Vagina (tissue), 2 donors: ENCODE data around the gene MAP1LC3B.

Experiments
- POLR2A ChIP-seq, 2 donors: fragments of 450-650 bp; IDR thresholded peaks; one replicate each; pipeline ENCODE4 v1.6.1; 2017; ENCODE audit warnings: antibody characterized with exemption in 2 of 2, mild to moderate bottlenecking in 2 of 2, moderate library complexity in 2 of 2
- TF ChIP-seq, protein P1 (sequence below), 3 experiments: fragments of 450-650 bp in 2 of 3; fragments of 200-600 bp in 1 of 3; sonication (generic) in 1 of 3; IDR thresholded peaks; one replicate each; pipeline ENCODE4 v1.5.1; 2017 to 2019; ENCODE audit warnings: antibody characterized with exemption in 3 of 3, mild to moderate bottlenecking in 2 of 3, moderate library complexity in 2 of 3

DNA sequence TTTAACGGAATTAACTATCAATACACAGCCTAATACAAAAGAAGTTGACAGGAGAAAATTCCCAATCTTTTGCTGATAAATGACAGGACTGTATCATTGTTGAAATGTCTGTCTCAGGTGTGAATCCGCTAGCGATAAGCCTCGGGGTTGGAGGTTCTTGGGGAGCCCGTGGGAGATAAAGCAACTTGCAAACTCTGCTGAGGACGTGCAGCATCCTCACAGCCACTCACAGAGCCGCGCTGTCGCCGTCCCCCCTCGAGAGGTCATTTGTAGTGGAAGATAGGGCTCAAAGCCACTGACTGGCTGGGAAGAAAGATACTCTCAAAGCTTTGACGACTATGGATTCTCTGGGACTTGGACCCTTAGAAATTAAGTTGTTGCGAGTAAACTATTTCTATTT lies 17.0 kb downstream of the MAP1LC3B start:
- TF ChIP-seq POLR2A (IDR thresholded peaks at IDR 0.05): no peak
- TF ChIP-seq, protein P1, sequence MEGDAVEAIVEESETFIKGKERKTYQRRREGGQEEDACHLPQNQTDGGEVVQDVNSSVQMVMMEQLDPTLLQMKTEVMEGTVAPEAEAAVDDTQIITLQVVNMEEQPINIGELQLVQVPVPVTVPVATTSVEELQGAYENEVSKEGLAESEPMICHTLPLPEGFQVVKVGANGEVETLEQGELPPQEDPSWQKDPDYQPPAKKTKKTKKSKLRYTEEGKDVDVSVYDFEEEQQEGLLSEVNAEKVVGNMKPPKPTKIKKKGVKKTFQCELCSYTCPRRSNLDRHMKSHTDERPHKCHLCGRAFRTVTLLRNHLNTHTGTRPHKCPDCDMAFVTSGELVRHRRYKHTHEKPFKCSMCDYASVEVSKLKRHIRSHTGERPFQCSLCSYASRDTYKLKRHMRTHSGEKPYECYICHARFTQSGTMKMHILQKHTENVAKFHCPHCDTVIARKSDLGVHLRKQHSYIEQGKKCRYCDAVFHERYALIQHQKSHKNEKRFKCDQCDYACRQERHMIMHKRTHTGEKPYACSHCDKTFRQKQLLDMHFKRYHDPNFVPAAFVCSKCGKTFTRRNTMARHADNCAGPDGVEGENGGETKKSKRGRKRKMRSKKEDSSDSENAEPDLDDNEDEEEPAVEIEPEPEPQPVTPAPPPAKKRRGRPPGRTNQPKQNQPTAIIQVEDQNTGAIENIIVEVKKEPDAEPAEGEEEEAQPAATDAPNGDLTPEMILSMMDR (IDR thresholded peaks at IDR 0.05): no peak
